Chondrocyte (in vitro differentiated cells): Measurements from ENCODE around the gene UGT1A5. TPM values are rescaled to one million over a fixed set of nuclear protein-coding genes. Genes with fewer than 3 reads are reported as not detected.

Experiments used
- DNase-seq: peaks from one replicate; pipeline ENCODE4 v3.0.0; 2021; ENCODE audit warnings: mixed read lengths, low spot score
- H3K27ac Mint-ChIP-seq: one replicate; pipeline ENCODE4 v1.8.0; 2021; ENCODE audit warnings: mild to moderate bottlenecking, moderate library complexity, mixed read lengths; ENCODE audit not compliant: unreplicated experiment
- H3K27me3 Mint-ChIP-seq: 2 replicates; pipeline ENCODE4 v1.8.0; 2021; ENCODE audit warnings: low read depth, mixed read lengths
- H3K36me3 Mint-ChIP-seq: 2 replicates; pipeline ENCODE4 v1.8.0; 2021; ENCODE audit warnings: low read depth, mixed read lengths
- H3K4me1 Mint-ChIP-seq: 2 replicates; pipeline ENCODE4 v1.8.0; 2021; ENCODE audit warnings: low read depth, mild to moderate bottlenecking, mixed read lengths
- H3K4me3 Mint-ChIP-seq: one replicate; pipeline ENCODE4 v1.8.0; 2021; ENCODE audit warnings: mild to moderate bottlenecking, moderate library complexity, mixed read lengths; ENCODE audit not compliant: unreplicated experiment
- H3K9me3 Mint-ChIP-seq: 2 replicates; pipeline ENCODE4 v1.8.0; 2021; ENCODE audit warnings: low read depth, mixed read lengths
- total RNA-seq: library from RNA; stranded (reverse); gene quantifications from 3 replicates; pipeline ENCODE4 v1.2.1, GENCODE V29; 2021
- TF ChIP-seq, protein P1 (sequence below): fragments of 200-600 bp; sonication (generic); IDR thresholded peaks from 2 replicates; pipeline ENCODE4 v1.5.0; 2021; ENCODE audit warnings: antibody characterized with exemption, mild to moderate bottlenecking, moderate library complexity

Gene UGT1A5
- total RNA-seq, 1 donor from 2014 or later = not detected

DNA sequence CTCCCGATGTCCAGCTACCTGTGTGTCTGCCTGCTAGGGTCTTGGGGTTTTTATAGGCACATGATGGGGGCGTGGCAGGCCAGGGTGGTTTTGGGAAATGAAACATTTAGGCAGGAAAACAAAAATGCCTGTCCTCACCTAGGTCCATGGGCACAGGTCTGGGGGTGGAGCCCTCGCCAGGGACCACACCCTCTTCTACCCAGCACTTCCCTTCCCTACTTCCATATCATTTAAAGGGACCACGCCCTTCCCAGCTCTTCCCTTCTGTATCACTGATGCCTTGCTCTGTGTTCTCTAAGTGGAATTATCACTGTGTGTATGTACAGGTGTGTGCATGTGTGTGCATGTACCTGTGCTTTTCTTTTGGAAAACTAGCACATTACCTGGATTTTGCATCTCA, 53.7 kb downstream of the UGT1A5 start:
- no peak overlapping the region for H3K4me3 Mint-ChIP-seq
- H3K27ac Mint-ChIP-seq = no peak overlapping the region
- TF ChIP-seq, protein P1, sequence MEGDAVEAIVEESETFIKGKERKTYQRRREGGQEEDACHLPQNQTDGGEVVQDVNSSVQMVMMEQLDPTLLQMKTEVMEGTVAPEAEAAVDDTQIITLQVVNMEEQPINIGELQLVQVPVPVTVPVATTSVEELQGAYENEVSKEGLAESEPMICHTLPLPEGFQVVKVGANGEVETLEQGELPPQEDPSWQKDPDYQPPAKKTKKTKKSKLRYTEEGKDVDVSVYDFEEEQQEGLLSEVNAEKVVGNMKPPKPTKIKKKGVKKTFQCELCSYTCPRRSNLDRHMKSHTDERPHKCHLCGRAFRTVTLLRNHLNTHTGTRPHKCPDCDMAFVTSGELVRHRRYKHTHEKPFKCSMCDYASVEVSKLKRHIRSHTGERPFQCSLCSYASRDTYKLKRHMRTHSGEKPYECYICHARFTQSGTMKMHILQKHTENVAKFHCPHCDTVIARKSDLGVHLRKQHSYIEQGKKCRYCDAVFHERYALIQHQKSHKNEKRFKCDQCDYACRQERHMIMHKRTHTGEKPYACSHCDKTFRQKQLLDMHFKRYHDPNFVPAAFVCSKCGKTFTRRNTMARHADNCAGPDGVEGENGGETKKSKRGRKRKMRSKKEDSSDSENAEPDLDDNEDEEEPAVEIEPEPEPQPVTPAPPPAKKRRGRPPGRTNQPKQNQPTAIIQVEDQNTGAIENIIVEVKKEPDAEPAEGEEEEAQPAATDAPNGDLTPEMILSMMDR = no peak
- no peak for DNase-seq
- H3K27me3 Mint-ChIP-seq = peaks cover 24% of the 10 kb centered on the region
- H3K9me3 Mint-ChIP-seq = no peaks in the 10 kb centered on the region
- H3K4me1 Mint-ChIP-seq = peaks cover 10% of the 10 kb centered on the region
- peaks cover 1% of the 10 kb centered on the region for H3K36me3 Mint-ChIP-seq

DNA sequence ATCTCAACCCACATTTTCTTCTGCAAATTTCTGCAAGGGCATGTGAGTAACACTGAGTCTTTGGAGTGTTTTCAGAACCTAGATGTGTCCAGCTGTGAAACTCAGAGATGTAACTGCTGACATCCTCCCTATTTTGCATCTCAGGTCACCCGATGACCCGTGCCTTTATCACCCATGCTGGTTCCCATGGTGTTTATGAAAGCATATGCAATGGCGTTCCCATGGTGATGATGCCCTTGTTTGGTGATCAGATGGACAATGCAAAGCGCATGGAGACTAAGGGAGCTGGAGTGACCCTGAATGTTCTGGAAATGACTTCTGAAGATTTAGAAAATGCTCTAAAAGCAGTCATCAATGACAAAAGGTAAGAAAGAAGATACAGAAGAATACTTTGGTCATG, 55.4 kb downstream of the UGT1A5 start:
- Mint-ChIP-seq H3K9me3 (no peaks in the 10 kb centered on the region), H3K4me1 (peaks cover 10% of the 10 kb centered on the region), H3K27ac (no peak overlapping the region), H3K36me3 (peaks cover 1% of the 10 kb centered on the region), H3K4me3 (no peak overlapping the region), H3K27me3 (peaks cover 26% of the 10 kb centered on the region)
- DNase-seq = no peak
- TF ChIP-seq, protein P1 = no peak

DNA sequence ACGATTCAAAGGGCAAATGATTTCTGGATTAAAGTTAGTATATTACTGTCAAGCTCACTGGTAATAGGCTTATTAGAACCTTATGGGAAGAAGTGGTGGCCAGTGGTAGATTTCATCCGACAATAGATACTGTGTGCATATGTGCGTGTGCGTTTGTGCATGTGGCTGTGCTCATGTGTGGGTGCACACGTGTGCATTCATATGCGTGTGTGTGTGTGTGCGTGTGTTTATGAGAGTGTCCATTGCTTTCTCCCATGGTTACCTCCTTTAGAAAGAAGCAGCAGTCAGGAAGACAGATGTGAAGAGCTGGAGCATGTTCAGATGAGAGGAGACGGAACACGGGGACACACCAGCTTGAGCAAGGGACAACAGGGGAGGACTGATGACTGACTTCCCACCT, 56.6 kb downstream of the UGT1A5 start:
- Mint-ChIP-seq H3K4me3 (no peak overlapping the region), H3K27ac (no peak overlapping the region), H3K9me3 (no peaks in the 10 kb centered on the region), H3K27me3 (peaks cover 21% of the 10 kb centered on the region), H3K4me1 (peaks cover 4% of the 10 kb centered on the region), H3K36me3 (peaks cover 1% of the 10 kb centered on the region)
- TF ChIP-seq, protein P1 = no peak
- DNase-seq = no peak

DNA sequence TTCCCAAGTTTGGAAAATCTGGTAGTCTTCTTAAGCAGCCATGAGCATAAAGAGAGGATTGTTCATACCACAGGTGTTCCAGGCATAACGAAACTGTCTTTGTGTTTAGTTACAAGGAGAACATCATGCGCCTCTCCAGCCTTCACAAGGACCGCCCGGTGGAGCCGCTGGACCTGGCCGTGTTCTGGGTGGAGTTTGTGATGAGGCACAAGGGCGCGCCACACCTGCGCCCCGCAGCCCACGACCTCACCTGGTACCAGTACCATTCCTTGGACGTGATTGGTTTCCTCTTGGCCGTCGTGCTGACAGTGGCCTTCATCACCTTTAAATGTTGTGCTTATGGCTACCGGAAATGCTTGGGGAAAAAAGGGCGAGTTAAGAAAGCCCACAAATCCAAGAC, 59.4 kb downstream of the UGT1A5 start:
- H3K27me3 Mint-ChIP-seq = peaks cover 19% of the 10 kb centered on the region
- H3K9me3 Mint-ChIP-seq = peaks cover 6% of the 10 kb centered on the region
- H3K36me3 Mint-ChIP-seq = peaks cover 1% of the 10 kb centered on the region
- H3K4me3 Mint-ChIP-seq = no peak overlapping the region
- no peaks in the 10 kb centered on the region for H3K4me1 Mint-ChIP-seq
- no peak overlapping the region for H3K27ac Mint-ChIP-seq
- DNase-seq = no peak
- TF ChIP-seq, protein P1 = no peak

DNA sequence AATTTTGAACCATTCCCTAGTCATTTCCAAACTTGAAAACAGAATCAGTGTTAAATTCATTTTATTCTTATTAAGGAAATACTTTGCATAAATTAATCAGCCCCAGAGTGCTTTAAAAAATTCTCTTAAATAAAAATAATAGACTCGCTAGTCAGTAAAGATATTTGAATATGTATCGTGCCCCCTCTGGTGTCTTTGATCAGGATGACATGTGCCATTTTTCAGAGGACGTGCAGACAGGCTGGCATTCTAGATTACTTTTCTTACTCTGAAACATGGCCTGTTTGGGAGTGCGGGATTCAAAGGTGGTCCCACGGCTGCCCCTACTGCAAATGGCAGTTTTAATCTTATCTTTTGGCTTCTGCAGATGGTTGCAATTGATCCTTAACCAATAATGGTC, 59.9 kb downstream of the UGT1A5 start:
- H3K36me3 Mint-ChIP-seq = peaks cover 1% of the 10 kb centered on the region
- H3K9me3 Mint-ChIP-seq = peaks cover 6% of the 10 kb centered on the region
- peaks cover 16% of the 10 kb centered on the region for H3K27me3 Mint-ChIP-seq
- no peak for DNase-seq
- TF ChIP-seq, protein P1 = peak; percentile 53
- no peak overlapping the region for H3K4me3 Mint-ChIP-seq
- no peak overlapping the region for H3K27ac Mint-ChIP-seq
- H3K4me1 Mint-ChIP-seq = no peaks in the 10 kb centered on the region
